ENCODE results near the gene DNAJB2.

Gene DNAJB2

GRCh38 chr2:219299372-219299760, 20.2 kb downstream of the DNAJB2 start:
- Histone ChIP-seq H3K9me3 (no peaks in the 10 kb centered on the region), H3K27ac (no peak overlapping the region), H3K36me3 (no peaks in the 10 kb centered on the region), H3K4me1 (ENCODE audit: control insufficient read depth in 1 of 2, insufficient read depth in 1 of 2, low read depth in 1 of 2, low read length in 1 of 2) (peaks cover 7 to 14% of the 10 kb centered on the region in 2 experiments), H3K27me3 (peaks cover 96% of the 10 kb centered on the region), H3K4me3 (ENCODE audit: low read depth in 1 of 2, low read length in 1 of 2) (no peak overlapping the region)
- TF ChIP-seq CTCF (IDR thresholded peaks at IDR 0.05), result no peak

GRCh38 chr2:219300022-219300421, 20.9 kb downstream of the DNAJB2 start:
- Histone ChIP-seq H3K27ac (no peak overlapping the region), H3K36me3 (no peaks in the 10 kb centered on the region), H3K27me3 (peaks cover 98% of the 10 kb centered on the region), H3K4me1 (ENCODE audit: control insufficient read depth in 1 of 2, insufficient read depth in 1 of 2, low read depth in 1 of 2, low read length in 1 of 2) (peaks cover 2 to 8% of the 10 kb centered on the region in 2 experiments), H3K9me3 (no peaks in the 10 kb centered on the region), H3K4me3 (ENCODE audit: low read depth in 1 of 2, low read length in 1 of 2) (no peak overlapping the region)
- TF ChIP-seq CTCF (IDR thresholded peaks at IDR 0.05), result no peak

- no peak overlapping the region for H3K4me3 ChIP-seq (ENCODE audit: low read depth in 1 of 2, low read length in 1 of 2)
- TF ChIP-seq CTCF (IDR thresholded peaks at IDR 0.05), result no peak
- no peaks in the 10 kb centered on the region for H3K36me3 ChIP-seq
- no peak overlapping the region for H3K27ac ChIP-seq
- peaks cover 0 to 5% of the 10 kb centered on the region in 2 experiments for H3K4me1 ChIP-seq (ENCODE audit: control insufficient read depth in 1 of 2, insufficient read depth in 1 of 2, low read depth in 1 of 2, low read length in 1 of 2)
- H3K27me3 ChIP-seq, result peaks cover 100% of the 10 kb centered on the region
- no peaks in the 10 kb centered on the region for H3K9me3 ChIP-seq
Measured at GRCh38 chr2:219302412-219302968, 23.3 kb downstream of the DNAJB2 start.

GRCh38 chr2:219304223-219304622, 25.1 kb downstream of the DNAJB2 start:
- H3K27me3 ChIP-seq, result peaks cover 100% of the 10 kb centered on the region
- H3K27ac ChIP-seq, result no peak overlapping the region
- H3K4me1 ChIP-seq (ENCODE audit: control insufficient read depth in 1 of 2, insufficient read depth in 1 of 2, low read depth in 1 of 2, low read length in 1 of 2), result no peaks in the 10 kb centered on the region
- no peaks in the 10 kb centered on the region for H3K9me3 ChIP-seq
- no peaks in the 10 kb centered on the region for H3K36me3 ChIP-seq
- TF ChIP-seq CTCF (IDR thresholded peaks at IDR 0.05), result no peak
- no peak overlapping the region for H3K4me3 ChIP-seq (ENCODE audit: low read depth in 1 of 2, low read length in 1 of 2)

- H3K27me3 ChIP-seq, result peaks cover 100% of the 10 kb centered on the region
Measured at GRCh38 chr2:219306047-219306446, 26.9 kb downstream of the DNAJB2 start.

More at GRCh38 chr2:219306047-219306446, 26.9 kb downstream of the DNAJB2 start:
- no peaks in the 10 kb centered on the region for H3K9me3 ChIP-seq
- no peak overlapping the region for H3K4me3 ChIP-seq (ENCODE audit: low read depth in 1 of 2, low read length in 1 of 2)
- TF ChIP-seq CTCF (IDR thresholded peaks at IDR 0.05), result no peak
- no peaks in the 10 kb centered on the region for H3K4me1 ChIP-seq (ENCODE audit: control insufficient read depth in 1 of 2, insufficient read depth in 1 of 2, low read depth in 1 of 2, low read length in 1 of 2)
- H3K27ac ChIP-seq, result no peak overlapping the region
- no peaks in the 10 kb centered on the region for H3K36me3 ChIP-seq

All from neutrophil (primary cell).